DOHH2 (cell line): ENCODE measurements around the gene SF3B3.

Experiments
- CTCF ChIP-seq: fragments of 200-600 bp; sonication (generic); IDR thresholded peaks from one replicate; pipeline ENCODE4 v1.5.1; 2014; ENCODE audit warnings: antibody characterized with exemption, mild to moderate bottlenecking, low read depth, low read length; ENCODE audit not compliant: poor library complexity, severe bottlenecking
- EZH2phosphoT487 ChIP-seq: fragments of 200-600 bp; sonication (generic); IDR thresholded peaks from 2 replicates; pipeline ENCODE4 v1.6.1; 2017; ENCODE audit warnings: borderline replicate concordance, mild to moderate bottlenecking, antibody characterized with exemption, low read length, moderate library complexity, mixed read lengths

GRCh38 chr16:70478169-70478568, 45.4 kb upstream of the SF3B3 start:
- TF ChIP-seq CTCF (no peak), EZH2phosphoT487 (no peak)
